Fibroblast of pulmonary artery (primary cell): ENCODE measurements around the gene GNAS-AS1.

Experiments used
- DNase-seq: peaks from one replicate; pipeline ENCODE4 v3.0.0-alpha.2; 2010; ENCODE audit warnings: low read depth
- H3K4me3 ChIP-seq: replicated peaks from 2 replicates; pipeline ENCODE4 v1.5.1; 2011; ENCODE audit warnings: low read depth, mild to moderate bottlenecking, control low read depth, low read length, moderate library complexity
- CTCF ChIP-seq: IDR thresholded peaks from 2 replicates; pipeline ENCODE4 v1.5.1; 2011; ENCODE audit warnings: mild to moderate bottlenecking, control low read depth, low read length, inconsistent platforms; ENCODE audit errors: missing control alignments

The GNAS-AS1 gene

GRCh38 chr20:58863044-58863790, 12.5 kb upstream of the GNAS-AS1 start:
- no peak for TF ChIP-seq CTCF
- no peak overlapping the region for H3K4me3 ChIP-seq
- DNase-seq = no peak

GRCh38 chr20:58855506-58856389, 5.0 kb upstream of the GNAS-AS1 start:
- no peak overlapping the region for H3K4me3 ChIP-seq

GRCh38 chr20:58854638-58855471, 4.2 kb upstream of the GNAS-AS1 start:
- no peak overlapping the region for H3K4me3 ChIP-seq
- no peak for TF ChIP-seq CTCF
- no peak for DNase-seq

More at GRCh38 chr20:58855506-58856389, 5.0 kb upstream of the GNAS-AS1 start:
- DNase-seq = no peak
- no peak for TF ChIP-seq CTCF

- H3K4me3 ChIP-seq = no peak overlapping the region
- no peak for DNase-seq
- no peak for TF ChIP-seq CTCF
These were observed 3.4 kb upstream of the GNAS-AS1 start for GRCh38 chr20:58853976-58854637.

- H3K4me3 ChIP-seq = no peak overlapping the region
- no peak for TF ChIP-seq CTCF
- DNase-seq = no peak
These were observed 2.8 kb upstream of the GNAS-AS1 start for GRCh38 chr20:58853466-58853865.
